PC-3 (cell line): ENCODE data around the gene RPS16. TPM values are rescaled to one million over a fixed set of nuclear protein-coding genes. Genes with fewer than 3 reads are reported as not detected.

Source experiments
- ATAC-seq: fragments of 200-7000 bp; cut with Tn5 transposase; 2 replicates; pipeline ENCODE4 v1.9.1; 2020; ENCODE audit warnings: mild to moderate bottlenecking, moderate library complexity
- BruUV-seq: library from RNA; stranded (reverse); fragments of 400-500 nt; replicated peaks from 2 replicates; lab custom pipeline; 2021; lab: Mats Ljungman, UMichigan
- CTCF ChIA-PET: fragments of 300-600 bp; sonication (Branson Sonifier 250); formaldehyde crosslinking; loops from one replicate; lab custom pipeline; 2022; ENCODE audit warnings: antibody characterized with exemption; lab: Charles Lee
- POLR2A ChIA-PET: fragments of 300-600 bp; sonication (Branson Sonifier 250); formaldehyde crosslinking; loops from one replicate; lab custom pipeline; 2022; ENCODE audit warnings: antibody characterized with exemption; ENCODE audit not compliant: unreplicated experiment; lab: Charles Lee
- DNase-seq: peaks from one replicate; pipeline ENCODE4 v3.0.0-alpha.2; 2015
- H2AFZ ChIP-seq: fragments of 300-600 bp; sonication (generic); 2 replicates; pipeline ENCODE4 v1.6.0; 2016; ENCODE audit warnings: antibody characterized with exemption, low read length
- H3F3A ChIP-seq: fragments of 300-600 bp; sonication (generic); one replicate; pipeline ENCODE4 v1.6.0; 2017; ENCODE audit warnings: antibody characterized with exemption, low read length, control low read depth, mild to moderate bottlenecking; ENCODE audit not compliant: unreplicated experiment
- H3K27ac ChIP-seq: fragments of 300-600 bp; sonication (generic); 2 replicates; pipeline ENCODE4 v1.5.1; 2016; ENCODE audit warnings: mild to moderate bottlenecking, low read length
- H3K27me3 ChIP-seq: fragments of 300-600 bp; sonication (generic); 2 replicates; pipeline ENCODE4 v1.6.1; 2016; ENCODE audit warnings: low read length, mixed read lengths
- H3K36me3 ChIP-seq: fragments of 300-600 bp; sonication (generic); 2 replicates; pipeline ENCODE4 v1.6.1; 2016; ENCODE audit warnings: low read depth, mixed run types, low read length, mixed read lengths
- H3K4me1 ChIP-seq: fragments of 300-600 bp; sonication (generic); 2 replicates; pipeline ENCODE4 v1.5.1; 2016; ENCODE audit warnings: low read length; ENCODE audit not compliant: insufficient read depth
- H3K4me2 ChIP-seq: fragments of 300-600 bp; sonication (generic); 2 replicates; pipeline ENCODE4 v1.6.0; 2016; ENCODE audit warnings: low read length
- H3K4me3 ChIP-seq: fragments of 300-600 bp; sonication (generic); 2 replicates; pipeline ENCODE4 v1.5.1; 2016; ENCODE audit warnings: mild to moderate bottlenecking, low read length, mixed read lengths
- H3K79me2 ChIP-seq: fragments of 300-600 bp; sonication (generic); 2 replicates; pipeline ENCODE4 v1.6.1; 2017; ENCODE audit warnings: low read length, mixed read lengths
- H3K9ac ChIP-seq: fragments of 300-600 bp; sonication (generic); 2 replicates; pipeline ENCODE4 v1.6.0; 2016; ENCODE audit warnings: mild to moderate bottlenecking, low read length
- H3K9me2 ChIP-seq: fragments of 300-600 bp; sonication (generic); replicated peaks from 2 replicates; pipeline ENCODE4 v1.6.1; 2016; ENCODE audit warnings: mixed run types, low read length, mixed read lengths
- H3K9me3 ChIP-seq: fragments of 300-600 bp; sonication (generic); 2 replicates; pipeline ENCODE4 v1.6.1; 2016; ENCODE audit warnings: low read length, mixed read lengths
- H4K20me1 ChIP-seq: fragments of 300-600 bp; sonication (generic); 2 replicates; pipeline ENCODE4 v1.6.1; 2016; ENCODE audit warnings: low read length, mixed read lengths
- CTCF ChIP-seq: fragments of 300-600 bp; sonication (generic); conservative IDR thresholded peaks from 2 replicates; pipeline ENCODE4 v1.5.1; 2017; ENCODE audit warnings: antibody characterized with exemption, low read depth, mild to moderate bottlenecking, low read length
- EZH2 ChIP-seq: fragments of 300-600 bp; sonication (generic); IDR thresholded peaks from one replicate; pipeline ENCODE4 v1.6.1; 2017; ENCODE audit warnings: antibody characterized with exemption, mild to moderate bottlenecking, low read length; ENCODE audit not compliant: unreplicated experiment
- EZH2phosphoT487 ChIP-seq: fragments of 300-600 bp; sonication (generic); IDR thresholded peaks from 2 replicates; pipeline ENCODE4 v1.6.1; 2018; ENCODE audit warnings: mild to moderate bottlenecking, antibody characterized with exemption, low read length, borderline replicate concordance
- intact Hi-C: fragments of 100-400 bp; cut with micrococcal nuclease; formaldehyde crosslinking; loops from 2 replicates; pipeline ENCODE4 v1.9.0; 2023
- total RNA-seq: library from RNA; depleted of rRNA; stranded (reverse); fragments of >200 nt; gene quantifications from 2 replicates; pipeline ENCODE4 v1.2.3, GENCODE V29; 2014

RPS16 gene
- total RNA-seq, 1 experiment from 2014 or later, result 418 TPM

GRCh38 chr19:39469036-39469435, 33.3 kb upstream of the RPS16 start:
- H3F3A ChIP-seq, result no peaks in the 10 kb centered on the region
- ATAC-seq, result no peak
- no TSS peak for BruUV-seq
- H3K9me2 ChIP-seq, result no peaks in the 10 kb centered on the region
- DNase-seq, result no peak
- no peaks in the 10 kb centered on the region for H3K4me1 ChIP-seq
- no peaks in the 10 kb centered on the region for H3K79me2 ChIP-seq
- intact Hi-C loops, result no loop called here
- peaks cover 40% of the 10 kb centered on the region; the same call in 1 of the 2 replicates for H3K36me3 ChIP-seq
- no peak overlapping the region for H3K9ac ChIP-seq
- TF ChIP-seq EZH2 (no peak), EZH2phosphoT487 (no peak), CTCF (no peak)
- H2AFZ ChIP-seq, result no peak overlapping the region
- H3K4me3 ChIP-seq, result no peak overlapping the region
- H3K27me3 ChIP-seq, result no peaks in the 10 kb centered on the region
- ChIA-PET CTCF (no interaction called here), POLR2A (no interaction called here)
- H4K20me1 ChIP-seq, result no peaks in the 10 kb centered on the region
- no peak overlapping the region for H3K27ac ChIP-seq
- no peak overlapping the region for H3K4me2 ChIP-seq
- H3K9me3 ChIP-seq, result no peaks in the 10 kb centered on the region

- Histone ChIP-seq H3K9me3 (no peaks in the 10 kb centered on the region), H3K79me2 (no peaks in the 10 kb centered on the region), H3K27ac (no peak overlapping the region), H4K20me1 (no peaks in the 10 kb centered on the region), H3K4me1 (no peaks in the 10 kb centered on the region), H3K4me2 (no peak overlapping the region), H3F3A (no peaks in the 10 kb centered on the region), H3K9me2 (no peaks in the 10 kb centered on the region), H3K4me3 (no peak overlapping the region), H2AFZ (no peak overlapping the region), H3K36me3 (peaks cover 45% of the 10 kb centered on the region; the same call in 1 of the 2 replicates), H3K9ac (no peak overlapping the region), H3K27me3 (no peaks in the 10 kb centered on the region)
- no peak for DNase-seq
- ChIA-PET POLR2A (no interaction called here), CTCF (no interaction called here)
- BruUV-seq, result no TSS peak
- intact Hi-C loops, result no loop called here
- ATAC-seq, result no peak
- TF ChIP-seq EZH2 (no peak), EZH2phosphoT487 (no peak), CTCF (no peak)
Measured at GRCh38 chr19:39467941-39468340, 32.2 kb upstream of the RPS16 start.

- no TSS peak for BruUV-seq
- no peaks in the 10 kb centered on the region for H3K4me1 ChIP-seq
- H3K79me2 ChIP-seq, result no peaks in the 10 kb centered on the region
- no peak overlapping the region for H2AFZ ChIP-seq
- no peaks in the 10 kb centered on the region for H3K9me2 ChIP-seq
- POLR2A ChIA-PET, result no interaction called here
- intact Hi-C loops, result no loop called here
- no peaks in the 10 kb centered on the region for H3K27me3 ChIP-seq
- CTCF ChIA-PET, result no interaction called here
- H3K27ac ChIP-seq, result no peak overlapping the region
- ATAC-seq (no peak), DNase-seq (no peak)
- H3K9ac ChIP-seq, result no peak overlapping the region
- TF ChIP-seq CTCF (no peak), EZH2phosphoT487 (no peak), EZH2 (no peak)
- no peak overlapping the region for H3K4me3 ChIP-seq
- no peak overlapping the region for H3K4me2 ChIP-seq
- no peaks in the 10 kb centered on the region for H3F3A ChIP-seq
- H3K36me3 ChIP-seq, result peaks cover 42% of the 10 kb centered on the region; the same call in 1 of the 2 replicates
- H3K9me3 ChIP-seq, result no peaks in the 10 kb centered on the region
- H4K20me1 ChIP-seq, result no peaks in the 10 kb centered on the region
Measured at GRCh38 chr19:39465956-39466747, 30.4 kb upstream of the RPS16 start.
